ENCODE data around the gene KCNQ1. TPM values are rescaled to one million over a fixed set of nuclear protein-coding genes. Genes with fewer than 3 reads are reported as not detected.
A peak's percentile ranks its signal among the peaks of the same experiment; 100 is the strongest.

KCNQ1 gene
- total and polyA plus RNA-seq, 2 donors (not counting 3 experiments of a cell fraction or from before 2014, with no cell fraction given): 0.07 to 0.09 TPM

DNA sequence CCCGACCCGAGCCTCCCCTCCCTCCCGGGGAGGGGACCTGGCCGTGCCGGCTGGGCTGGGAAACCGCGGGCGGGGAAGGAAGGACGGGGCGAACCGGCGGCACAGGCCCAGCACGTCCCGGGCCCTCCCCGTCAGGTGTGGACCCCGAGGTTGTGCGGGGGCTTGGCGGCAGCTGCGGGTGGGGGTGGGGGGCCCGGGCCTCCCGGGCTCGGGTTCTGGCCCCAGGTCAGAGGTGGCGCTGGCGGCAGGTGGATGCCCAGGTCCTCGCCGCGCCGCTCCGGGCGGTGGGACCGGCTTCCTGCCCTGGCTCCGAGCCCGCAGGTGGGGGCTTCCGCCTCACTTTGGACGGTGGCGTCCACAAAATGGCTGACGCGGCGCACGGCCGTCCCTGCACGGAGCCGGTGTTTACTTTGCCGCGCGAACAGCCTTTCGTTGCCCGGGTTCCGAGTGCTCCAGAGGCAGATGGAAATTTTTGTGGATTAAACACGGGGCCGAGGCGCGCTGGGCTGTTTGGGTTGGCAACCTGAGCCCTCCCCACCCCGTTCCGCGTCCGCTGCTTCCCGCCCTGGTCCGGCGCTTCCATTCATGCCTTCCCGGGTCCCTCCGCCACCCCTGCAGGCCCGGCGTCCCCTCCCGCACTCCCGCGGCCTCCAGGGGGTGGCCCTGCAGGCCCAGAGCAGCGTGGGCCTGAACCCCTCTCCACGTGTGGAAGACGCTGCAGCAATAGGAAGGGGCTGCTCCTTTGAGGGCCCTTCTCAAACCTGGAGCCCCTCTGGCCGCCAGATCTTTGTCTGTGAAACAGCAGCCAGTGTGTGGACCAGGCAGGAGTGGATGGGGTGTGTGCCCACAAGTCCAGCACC is 346.9 kb downstream of the KCNQ1 start:
- peak overlapping the region in 2 of 3 experiments; percentile 26 to 27 for H3K4me3 ChIP-seq (replicated peaks in 1 of 3; ENCODE audit: insufficient read depth in 1 of 3, low read depth in 1 of 3, low read length in 3 of 3)
- H3K9me3 ChIP-seq (replicated peaks; ENCODE audit: control insufficient read depth, insufficient read depth, low read length): no peaks in the 10 kb centered on the region
- no TSS peak for BruUV-seq (replicated peaks)
- dilution Hi-C loops (cut with MboI; ENCODE audit: extremely low pct_ligation_motif_present, low sequenced_read_pairs) (no loop called here), intact Hi-C loops (cut with micrococcal nuclease) (no loop called here)
- CTCF ChIA-PET: no interaction called here
- peak overlapping the region; percentile 79 for H2AFZ ChIP-seq (ENCODE audit: low read depth, low read length)
- FAIRE-seq (no peak), DNase-seq (ENCODE audit: low read depth, low spot score) (no peak)
- TF ChIP-seq, protein P1, sequence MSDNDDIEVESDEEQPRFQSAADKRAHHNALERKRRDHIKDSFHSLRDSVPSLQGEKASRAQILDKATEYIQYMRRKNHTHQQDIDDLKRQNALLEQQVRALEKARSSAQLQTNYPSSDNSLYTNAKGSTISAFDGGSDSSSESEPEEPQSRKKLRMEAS (IDR thresholded peaks at IDR 0.05; ENCODE audit: insufficient read depth, insufficient read length): no peak
- peak; percentile 60 for TF ChIP-seq EZH2 (IDR thresholded peaks at IDR 0.05; ENCODE audit: borderline replicate concordance, low read depth, low read length, severe bottlenecking)
- TF ChIP-seq, protein P2, sequence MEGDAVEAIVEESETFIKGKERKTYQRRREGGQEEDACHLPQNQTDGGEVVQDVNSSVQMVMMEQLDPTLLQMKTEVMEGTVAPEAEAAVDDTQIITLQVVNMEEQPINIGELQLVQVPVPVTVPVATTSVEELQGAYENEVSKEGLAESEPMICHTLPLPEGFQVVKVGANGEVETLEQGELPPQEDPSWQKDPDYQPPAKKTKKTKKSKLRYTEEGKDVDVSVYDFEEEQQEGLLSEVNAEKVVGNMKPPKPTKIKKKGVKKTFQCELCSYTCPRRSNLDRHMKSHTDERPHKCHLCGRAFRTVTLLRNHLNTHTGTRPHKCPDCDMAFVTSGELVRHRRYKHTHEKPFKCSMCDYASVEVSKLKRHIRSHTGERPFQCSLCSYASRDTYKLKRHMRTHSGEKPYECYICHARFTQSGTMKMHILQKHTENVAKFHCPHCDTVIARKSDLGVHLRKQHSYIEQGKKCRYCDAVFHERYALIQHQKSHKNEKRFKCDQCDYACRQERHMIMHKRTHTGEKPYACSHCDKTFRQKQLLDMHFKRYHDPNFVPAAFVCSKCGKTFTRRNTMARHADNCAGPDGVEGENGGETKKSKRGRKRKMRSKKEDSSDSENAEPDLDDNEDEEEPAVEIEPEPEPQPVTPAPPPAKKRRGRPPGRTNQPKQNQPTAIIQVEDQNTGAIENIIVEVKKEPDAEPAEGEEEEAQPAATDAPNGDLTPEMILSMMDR (IDR thresholded peaks at IDR 0.05; ENCODE audit: extremely low read depth in 1 of 2, insufficient read depth in 1 of 2, low read depth in 1 of 2, low read length in 2 of 2): no peak
- TF ChIP-seq JUN (IDR thresholded peaks at IDR 0.05; ENCODE audit: borderline replicate concordance, insufficient read depth, insufficient read length, low read depth): no peak
- TF ChIP-seq GATA2 (IDR thresholded peaks at IDR 0.05; ENCODE audit: insufficient read depth, insufficient read length, low read depth, low read length): no peak
- POLR2A ChIA-PET: no interaction called here
- H3K79me2 ChIP-seq (ENCODE audit: control insufficient read depth, insufficient read depth, low read length): no peaks in the 10 kb centered on the region
- H3K9me1 ChIP-seq (replicated peaks; ENCODE audit: control insufficient read depth, extremely low read depth, insufficient read depth, low read length): no peaks in the 10 kb centered on the region
- H3K4me2 ChIP-seq (ENCODE audit: insufficient read depth, low read length): peak overlapping the region; percentile 22
- no peaks in the 10 kb centered on the region for H4K20me1 ChIP-seq (replicated peaks; ENCODE audit: control insufficient read depth, extremely low read depth, insufficient read depth, low read length)
- H3K27me3 ChIP-seq (ENCODE audit: control insufficient read depth in 2 of 2, insufficient read depth in 2 of 2, low read length in 2 of 2): peaks cover 0 to 7% of the 10 kb centered on the region in 2 experiments
- H3K9ac ChIP-seq (replicated peaks; ENCODE audit: extremely low read depth, insufficient read depth, low read length): no peak overlapping the region
- H3K27ac ChIP-seq (ENCODE audit: insufficient read depth, low read depth, low read length): no peak overlapping the region
- no peaks in the 10 kb centered on the region for H3K4me1 ChIP-seq (ENCODE audit: control insufficient read depth, extremely low read depth, insufficient read depth, low read length)
- H3K36me3 ChIP-seq (ENCODE audit: control insufficient read depth in 2 of 2, extremely low read depth in 1 of 2, insufficient read depth in 2 of 2, low read length in 2 of 2): no peaks in the 10 kb centered on the region
